ENCODE data around the gene INSIG1. TPM values are rescaled to one million over a fixed set of nuclear protein-coding genes. Genes with fewer than 3 reads are reported as not detected.

Gene INSIG1
- total and polyA plus RNA-seq, 2 donors (not counting 3 experiments of a cell fraction or from before 2014, with no cell fraction given): 79.3 to 102 TPM

GRCh38 chr7:155358948-155359712 is 61.5 kb downstream of the INSIG1 start:
- Histone ChIP-seq H3K9ac (replicated peaks; ENCODE audit: extremely low read depth, insufficient read depth, low read length) (no peak overlapping the region), H4K20me1 (replicated peaks; ENCODE audit: control insufficient read depth, extremely low read depth, insufficient read depth, low read length) (no peaks in the 10 kb centered on the region), H3K27me3 (ENCODE audit: control insufficient read depth in 2 of 2, insufficient read depth in 2 of 2, low read length in 2 of 2) (peaks cover 0 to 6% of the 10 kb centered on the region in 2 experiments), H3K4me1 (ENCODE audit: control insufficient read depth, extremely low read depth, insufficient read depth, low read length) (no peaks in the 10 kb centered on the region), H3K27ac (ENCODE audit: insufficient read depth, low read depth, low read length) (no peak overlapping the region), H3K79me2 (ENCODE audit: control insufficient read depth, insufficient read depth, low read length) (no peaks in the 10 kb centered on the region), H3K9me1 (replicated peaks; ENCODE audit: control insufficient read depth, extremely low read depth, insufficient read depth, low read length) (no peaks in the 10 kb centered on the region), H3K9me3 (replicated peaks; ENCODE audit: control insufficient read depth, insufficient read depth, low read length) (no peaks in the 10 kb centered on the region), H3K4me2 (ENCODE audit: insufficient read depth, low read length) (no peak overlapping the region), H2AFZ (ENCODE audit: low read depth, low read length) (no peak overlapping the region), H3K4me3 (replicated peaks in 1 of 3; ENCODE audit: insufficient read depth in 1 of 3, low read depth in 1 of 3, low read length in 3 of 3) (no peak overlapping the region), H3K36me3 (ENCODE audit: control insufficient read depth in 2 of 2, extremely low read depth in 1 of 2, insufficient read depth in 2 of 2, low read length in 2 of 2) (no peaks in the 10 kb centered on the region)
- no peak for TF ChIP-seq POLR2A (IDR thresholded peaks at IDR 0.05; ENCODE audit: low read depth, low read length)
- TF ChIP-seq MYC (IDR thresholded peaks at IDR 0.05; ENCODE audit: low read depth, low read length): no peak
- no peak for TF ChIP-seq FOS (IDR thresholded peaks at IDR 0.05; ENCODE audit: borderline replicate concordance, insufficient read depth, low read length)
- TF ChIP-seq CTCF (IDR thresholded peaks at IDR 0.05; ENCODE audit: extremely low read depth in 1 of 2, insufficient read depth in 1 of 2, low read depth in 1 of 2, low read length in 2 of 2): no peak
- no peak for TF ChIP-seq EZH2 (IDR thresholded peaks at IDR 0.05; ENCODE audit: borderline replicate concordance, low read depth, low read length, severe bottlenecking)
- no peak for TF ChIP-seq MAX (IDR thresholded peaks at IDR 0.05; ENCODE audit: insufficient read depth, insufficient read length)
- CTCF ChIA-PET: interaction anchor here (2.5 to 4.7 kb wide), 3 partner anchors 14 to 432 kb away, joined by 14 to 62 read pairs (median 20); no protein-coding TSS in a partner anchor
- FAIRE-seq (no peak), DNase-seq (ENCODE audit: low read depth, low spot score) (no peak)
- BruUV-seq (replicated peaks): no TSS peak
- POLR2A ChIA-PET: no interaction called here
- intact Hi-C loops (cut with micrococcal nuclease) (no loop called here), dilution Hi-C loops (cut with MboI; ENCODE audit: extremely low pct_ligation_motif_present, low sequenced_read_pairs) (no loop called here)

Other genes with a start within 250 kb of the INSIG1 start
- not detected in 2 replicates for gene HTR5A, start 227.6 kb upstream of the INSIG1 start, total RNA-seq
- not detected in 2 replicates for gene HTR5A, start 227.6 kb upstream of the INSIG1 start, polyA plus RNA-seq
- gene EN2, start 160.3 kb downstream of the INSIG1 start, total RNA-seq: not detected in 2 replicates
- not detected in 2 replicates for gene EN2, start 160.3 kb downstream of the INSIG1 start, polyA plus RNA-seq
- not detected in 2 replicates for gene CNPY1, start 248.7 kb downstream of the INSIG1 start, total RNA-seq
- gene CNPY1, start 248.7 kb downstream of the INSIG1 start, polyA plus RNA-seq: not detected in 2 replicates